Central memory CD4-positive, alpha-beta T cell (primary cell): ENCODE data around the gene CARMIL1.
A peak's percentile ranks its signal among the peaks of the same experiment; 100 is the strongest.

Experiments
- DNase-seq: peaks from one replicate; pipeline ENCODE4 v3.0.0; 2022

CARMIL1 gene

GRCh38 chr6:25337431-25337830 is 58.3 kb downstream of the CARMIL1 start:
- no peak for DNase-seq

- no peak for DNase-seq
These were observed 61.4 kb downstream of the CARMIL1 start for GRCh38 chr6:25340431-25341202.

GRCh38 chr6:25341203-25341552 is 62.0 kb downstream of the CARMIL1 start:
- no peak for DNase-seq

GRCh38 chr6:25341923-25342619 is 62.9 kb downstream of the CARMIL1 start:
- no peak for DNase-seq

GRCh38 chr6:25342802-25343201 is 63.6 kb downstream of the CARMIL1 start:
- no peak for DNase-seq

GRCh38 chr6:25343984-25344383 is 64.8 kb downstream of the CARMIL1 start:
- DNase-seq: no peak

GRCh38 chr6:25344827-25345226 is 65.7 kb downstream of the CARMIL1 start:
- no peak for DNase-seq

- no peak for DNase-seq
These were observed 66.9 kb downstream of the CARMIL1 start for GRCh38 chr6:25346064-25346463.

- DNase-seq: no peak
These were observed 71.4 kb downstream of the CARMIL1 start for GRCh38 chr6:25350573-25350972.

GRCh38 chr6:25351485-25351884 is 72.3 kb downstream of the CARMIL1 start:
- DNase-seq: no peak

GRCh38 chr6:25352285-25352684 is 73.1 kb downstream of the CARMIL1 start:
- DNase-seq: no peak

GRCh38 chr6:25354078-25354932 is 75.1 kb downstream of the CARMIL1 start:
- no peak for DNase-seq

- no peak for DNase-seq
These were observed 80.2 kb downstream of the CARMIL1 start for GRCh38 chr6:25359191-25359861.

GRCh38 chr6:25359891-25360290 is 80.7 kb downstream of the CARMIL1 start:
- DNase-seq: no peak

- DNase-seq: no peak
These were observed 81.4 kb downstream of the CARMIL1 start for GRCh38 chr6:25360621-25361020.

GRCh38 chr6:25363427-25363826 is 84.3 kb downstream of the CARMIL1 start:
- DNase-seq: no peak

GRCh38 chr6:25365154-25365553 is 86.0 kb downstream of the CARMIL1 start:
- DNase-seq: no peak

- DNase-seq: peak; percentile 53
These were observed 87.8 kb downstream of the CARMIL1 start for GRCh38 chr6:25366903-25367545.

- DNase-seq: no peak
These were observed 89.9 kb downstream of the CARMIL1 start for GRCh38 chr6:25369036-25369432.

GRCh38 chr6:25369433-25370177 is 90.4 kb downstream of the CARMIL1 start:
- no peak for DNase-seq

GRCh38 chr6:25370178-25371036 is 91.2 kb downstream of the CARMIL1 start:
- no peak for DNase-seq
